HCT116 (cell line): ENCODE measurements around the gene NCAN. TPM values are rescaled to one million over a fixed set of nuclear protein-coding genes. Genes with fewer than 3 reads are reported as not detected.

Experiments
- ATAC-seq: fragments of 200-7000 bp; cut with Tn5 transposase; 2 replicates; pipeline ENCODE4 v1.9.1; 2020; ENCODE audit warnings: mild to moderate bottlenecking, moderate library complexity
- BruUV-seq: library from RNA; stranded (reverse); fragments of 400-500 nt; replicated peaks from 2 replicates; lab custom pipeline; 2021; lab: Mats Ljungman, UMichigan
- CTCF ChIA-PET: fragments of 300-600 bp; sonication (Branson Sonifier 250); formaldehyde crosslinking; loops from one replicate; lab custom pipeline; 2021; ENCODE audit warnings: antibody characterized with exemption; lab: Charles Lee
- POLR2A ChIA-PET: fragments of 300-600, 350-600 bp; sonication (Branson Sonifier 250); formaldehyde crosslinking; loops from one replicate; lab custom pipeline; 2021; ENCODE audit warnings: antibody characterized with exemption; lab: Charles Lee
- RAD21 ChIA-PET, 2 experiments: fragments of 300-600 bp; sonication (Branson Sonifier 250); formaldehyde crosslinking; loops; one replicate each; lab custom pipeline; 2023; ENCODE audit warnings: low total read pairs in 2 of 2; ENCODE audit not compliant: uncharacterized antibody in 2 of 2, unreplicated experiment in 2 of 2, low non-redundant PET in 1 of 2; lab: Charles Lee
- DNase-seq: peaks from one replicate; pipeline ENCODE4 v3.0.0-alpha.2; 2010; ENCODE audit warnings: low read depth, low spot score
- H2AFZ ChIP-seq: fragments of 200-600 bp; shearing (Covaris generic), sonication (generic); 2 replicates; pipeline ENCODE4 v1.6.1; 2017; ENCODE audit warnings: low read depth, mixed run types, mixed read lengths, antibody characterized with exemption, low read length; ENCODE audit not compliant: poor library complexity, severe bottlenecking
- H3K27ac ChIP-seq: 2 replicates; pipeline ENCODE4 v1.5.1; 2012; ENCODE audit warnings: low read depth, low read length
- H3K27me3 ChIP-seq: fragments of 200-600 bp; sonication (generic); 2 replicates; pipeline ENCODE4 v1.6.1; 2016; ENCODE audit warnings: mixed run types, low read length, mixed read lengths; ENCODE audit not compliant: insufficient read depth
- H3K36me3 ChIP-seq, 2 experiments: fragments of 200-500 bp in 1 of 2; fragments of 200-600 bp in 1 of 2; sonication (Bioruptor generic) in 1 of 2; sonication (generic) in 1 of 2; 2 replicates each; pipeline versions ENCODE4 v1.5.1 to v1.6.1; 2014 to 2016; ENCODE audit warnings: low read length in 2 of 2, inconsistent platforms in 1 of 2, mixed read lengths in 1 of 2, mixed run types in 1 of 2; ENCODE audit not compliant: insufficient read depth in 2 of 2, control insufficient read depth in 1 of 2
- H3K4me1 ChIP-seq, 2 experiments: fragments of 200-600 bp in 1 of 2; sonication (generic) in 1 of 2; 2 replicates each; pipeline versions ENCODE4 v1.5.1 to v1.6.1; 2012 to 2017; ENCODE audit warnings: low read length in 2 of 2, inconsistent platforms in 1 of 2, mild to moderate bottlenecking in 1 of 2, mixed read lengths in 1 of 2, mixed run types in 1 of 2, moderate library complexity in 1 of 2; ENCODE audit not compliant: insufficient read depth in 2 of 2, control insufficient read depth in 1 of 2
- H3K4me2 ChIP-seq: fragments of 200-600 bp; sonication (generic); 2 replicates; pipeline ENCODE4 v1.6.1; 2017; ENCODE audit warnings: mixed run types, low read length, mixed read lengths
- H3K4me3 ChIP-seq, 2 experiments: fragments of 200-600 bp in 1 of 2; sonication (generic) in 1 of 2; replicated peaks in 1 of 2; 2 replicates each; pipeline ENCODE4 v1.5.1; 2011 to 2016; ENCODE audit warnings: low read length in 2 of 2, control low read depth in 1 of 2, low read depth in 1 of 2, mild to moderate bottlenecking in 1 of 2, mixed read lengths in 1 of 2, mixed run types in 1 of 2
- H3K79me2 ChIP-seq: fragments of 200-600 bp; sonication (generic); 2 replicates; pipeline ENCODE4 v1.6.1; 2017; ENCODE audit warnings: mild to moderate bottlenecking, mixed run types, low read length, moderate library complexity, mixed read lengths; ENCODE audit not compliant: insufficient read depth
- H3K9ac ChIP-seq: fragments of 200-600 bp; sonication (generic); 2 replicates; pipeline ENCODE4 v1.6.1; 2016; ENCODE audit warnings: low read length, mixed read lengths
- H3K9me2 ChIP-seq: fragments of 200-600 bp; sonication (generic), shearing (Covaris generic); 2 replicates; pipeline ENCODE4 v1.6.1; 2017; ENCODE audit warnings: mixed run types, mild to moderate bottlenecking, moderate library complexity; ENCODE audit not compliant: insufficient read depth
- H3K9me3 ChIP-seq, 2 experiments: fragments of 200-500 bp in 1 of 2; fragments of 200-600 bp in 1 of 2; sonication (Bioruptor generic) in 1 of 2; sonication (generic) in 1 of 2; 2 replicates each; pipeline ENCODE4 v1.6.1; 2014 to 2017; ENCODE audit warnings: low read length in 2 of 2, mixed read lengths in 2 of 2, inconsistent platforms in 1 of 2, low read depth in 1 of 2, mild to moderate bottlenecking in 1 of 2, mixed run types in 1 of 2, moderate library complexity in 1 of 2; ENCODE audit not compliant: control insufficient read depth in 1 of 2, insufficient read depth in 1 of 2
- H4K20me1 ChIP-seq: fragments of 200-600 bp; sonication (generic), shearing (Covaris generic); 2 replicates; pipeline ENCODE4 v1.6.1; 2017; ENCODE audit warnings: mixed run types, mild to moderate bottlenecking, moderate library complexity; ENCODE audit not compliant: insufficient read depth
- ATF3 ChIP-seq: IDR thresholded peaks from 2 replicates; pipeline ENCODE4 v1.6.1; 2012
- CBX3 ChIP-seq: IDR thresholded peaks from 2 replicates; pipeline ENCODE4 v1.6.1; 2012; ENCODE audit warnings: low read depth
- CEBPB ChIP-seq: IDR thresholded peaks from 2 replicates; pipeline ENCODE4 v1.6.1; 2012; ENCODE audit warnings: low read depth
- EGR1 ChIP-seq: IDR thresholded peaks from 2 replicates; pipeline ENCODE4 v1.6.1; 2012; ENCODE audit warnings: low read depth
- ELF1 ChIP-seq: IDR thresholded peaks from 2 replicates; pipeline ENCODE4 v1.6.1; 2012; ENCODE audit warnings: low read depth, borderline replicate concordance
- EZH2phosphoT487 ChIP-seq: fragments of 200-600 bp; IDR thresholded peaks from 2 replicates; pipeline ENCODE4 v1.6.1; 2018; ENCODE audit warnings: antibody characterized with exemption, borderline replicate concordance
- FOSL1 ChIP-seq: IDR thresholded peaks from 2 replicates; pipeline ENCODE4 v1.6.1; 2012; ENCODE audit warnings: low read depth
- MAX ChIP-seq: IDR thresholded peaks from 2 replicates; pipeline ENCODE4 v1.6.1; 2012
- POLR2AphosphoS5 ChIP-seq: IDR thresholded peaks from 2 replicates; pipeline ENCODE4 v1.6.1; 2011; ENCODE audit warnings: mild to moderate bottlenecking, low read depth, low read length, moderate library complexity
- RAD21 ChIP-seq: IDR thresholded peaks from 2 replicates; pipeline ENCODE4 v1.6.1; 2012; ENCODE audit warnings: low read depth, mild to moderate bottlenecking
- SIN3A ChIP-seq: IDR thresholded peaks from 2 replicates; pipeline ENCODE4 v1.6.1; 2012; ENCODE audit warnings: low read depth
- SP1 ChIP-seq: IDR thresholded peaks from 2 replicates; pipeline ENCODE4 v1.6.1; 2012; ENCODE audit warnings: low read depth
- SRF ChIP-seq: IDR thresholded peaks from 2 replicates; pipeline ENCODE4 v1.6.1; 2012; ENCODE audit warnings: low read depth
- ZBTB33 ChIP-seq: IDR thresholded peaks from 2 replicates; pipeline ENCODE4 v1.6.1; 2011; ENCODE audit warnings: mild to moderate bottlenecking, low read length, moderate library complexity; ENCODE audit not compliant: insufficient replicate concordance; ENCODE audit errors: extremely low read depth
- ZFX ChIP-seq: fragments of 450-650 bp; IDR thresholded peaks from 2 replicates; pipeline ENCODE4 v1.6.1; 2017
- ZNF274 ChIP-seq: fragments of 200-500 bp; sonication (Bioruptor generic); IDR thresholded peaks from 2 replicates; pipeline ENCODE4 v1.6.1; 2014; ENCODE audit warnings: mild to moderate bottlenecking, low read depth, low read length, inconsistent platforms
- intact Hi-C: fragments of 100-400 bp; cut with micrococcal nuclease; formaldehyde crosslinking; loops from 2 replicates; pipeline ENCODE4 v1.10.0; 2022
- total RNA-seq: library from RNA; stranded (reverse); gene quantifications from one replicate; pipeline ENCODE4 v1.2.1, GENCODE V29; 2021; ENCODE audit not compliant: unreplicated experiment

NCAN gene
- total RNA-seq, 1 experiment from 2014 or later: 0.07 TPM

GRCh38 chr19:19202707-19203011, 9.1 kb upstream of the NCAN start:
- ChIA-PET RAD21 (no interaction called here), CTCF (no interaction called here), POLR2A (interaction anchor here (0.7 to 1.6 kb wide), 4 partner anchors 9 to 29 kb away, joined by 3 to 15 read pairs (median 4); partner anchors contain the start of genes BORCS8 and RFXANK)
- no peaks in the 10 kb centered on the region for H4K20me1 ChIP-seq
- ATAC-seq (peak; percentile 10; the same call in 1 of the 2 replicates), DNase-seq (no peak)
- no peaks in the 10 kb centered on the region for H3K9me2 ChIP-seq
- peaks cover 22% of the 10 kb centered on the region for H3K79me2 ChIP-seq
- H3K4me1 ChIP-seq: peaks cover 10 to 32% of the 10 kb centered on the region in 2 experiments; a peak in 3 of 4 replicates
- peaks cover 6 to 8% of the 10 kb centered on the region in 2 experiments; a peak in 2 of 4 replicates for H3K36me3 ChIP-seq
- peak overlapping the region; percentile 97 for H3K9ac ChIP-seq
- intact Hi-C loops: loop anchor here (1.0 kb wide), 1 partner anchor 10 kb away; the partner anchor contains the start of genes BORCS8 and RFXANK
- no peak for TF ChIP-seq SIN3A
- TF ChIP-seq ATF3: no peak
- TF ChIP-seq ZNF274: no peak
- TF ChIP-seq RAD21: no peak
- no peak for TF ChIP-seq EGR1
- no peak for TF ChIP-seq CBX3
- H3K27ac ChIP-seq: peak overlapping the region; percentile 75
- BruUV-seq: no TSS peak
- H2AFZ ChIP-seq: no peak overlapping the region
- no peaks in the 10 kb centered on the region for H3K9me3 ChIP-seq
- H3K27me3 ChIP-seq: no peaks in the 10 kb centered on the region
- peak overlapping the region; percentile 96 for H3K4me2 ChIP-seq
- peak overlapping the region; percentile 78 to 96 for H3K4me3 ChIP-seq

- H2AFZ ChIP-seq: no peak within 1 kb of the TSS
Measured at GRCh38 chr19:19203012-19203856, 8.5 kb upstream of the NCAN start, which contains the start of gene NR2C2AP. TSS of gene NR2C2AP (minus strand) at chr19:19203414. CDS start at chr19:19203060, 354 bp downstream.

More at GRCh38 chr19:19203012-19203856, 8.5 kb upstream of the NCAN start, which contains the start of gene NR2C2AP:
- TSS peak; percentile 90 for BruUV-seq
- CTCF ChIA-PET: interaction anchor here (0.8 kb wide), 1 partner anchor 22 kb away, joined by 5 read pairs; no protein-coding TSS in a partner anchor
- Histone ChIP-seq H3K4me1 (peaks cover 10 to 36% of the 10 kb centered on the region in 2 experiments; a peak in 3 of 4 replicates), H3K9me3 (no peaks in the 10 kb centered on the region), H3K27ac (peak within 1 kb of the TSS; percentile 75), H3K79me2 (peaks cover 22% of the 10 kb centered on the region), H3K27me3 (no peaks in the 10 kb centered on the region), H3K4me3 (peak within 1 kb of the TSS; percentile 78 to 96), H3K9me2 (no peaks in the 10 kb centered on the region), H3K36me3 (peaks cover 6 to 8% of the 10 kb centered on the region in 2 experiments; a peak in 2 of 4 replicates), H4K20me1 (no peaks in the 10 kb centered on the region), H3K4me2 (peak within 1 kb of the TSS; percentile 96), H3K9ac (peak within 1 kb of the TSS; percentile 97)
- DNase-seq: peak; percentile 93
- RAD21 ChIA-PET: no interaction called here
- POLR2A ChIA-PET: interaction anchor here (0.7 to 1.6 kb wide), 4 partner anchors 10 to 28 kb away, joined by 3 to 15 read pairs (median 4); partner anchors contain the start of genes BORCS8 and RFXANK
- intact Hi-C loops: loop anchor here (1.0 kb wide), 1 partner anchor 11 kb away; the partner anchor contains the start of genes BORCS8 and RFXANK
- TF ChIP-seq SIN3A (peak; percentile 36; the same call in 1 of the 2 replicates), SRF (no peak), ZBTB33 (no peak), ZFX (peak; percentile 56; the same call in 1 of the 2 replicates), EZH2phosphoT487 (no peak), ELF1 (no peak; the same call in 1 of the 2 replicates), SP1 (peak; percentile 63), MAX (peak; percentile 84), FOSL1 (no peak), EGR1 (0 out of 2 replicates have a peak, but pooled peaks have one; percentile 47), CEBPB (no peak), POLR2AphosphoS5 (peak; percentile 67)
- peak; percentile 89 for ATAC-seq
